SHP77 treated with DMSO at 0.1 percent for 48 hours (cell line): ENCODE measurements around the gene TRIM56.
"Not testable (repeated sequence)": the region's sequence is repeated elsewhere in the genome, so short reads cannot be mapped to it uniquely, and the experiment has no call there.

ENCODE experiments used
- DNase-seq: peaks from one replicate; lab custom pipeline; 2025; lab: John Stamatoyannopoulos, UW

The TRIM56 gene

GRCh38 chr7:101132626-101133600 is 47.6 kb downstream of the TRIM56 start:
- DNase-seq: not testable (repeated sequence)

- no peak for DNase-seq
Measured at GRCh38 chr7:101133621-101134398, 48.5 kb downstream of the TRIM56 start.

DNA sequence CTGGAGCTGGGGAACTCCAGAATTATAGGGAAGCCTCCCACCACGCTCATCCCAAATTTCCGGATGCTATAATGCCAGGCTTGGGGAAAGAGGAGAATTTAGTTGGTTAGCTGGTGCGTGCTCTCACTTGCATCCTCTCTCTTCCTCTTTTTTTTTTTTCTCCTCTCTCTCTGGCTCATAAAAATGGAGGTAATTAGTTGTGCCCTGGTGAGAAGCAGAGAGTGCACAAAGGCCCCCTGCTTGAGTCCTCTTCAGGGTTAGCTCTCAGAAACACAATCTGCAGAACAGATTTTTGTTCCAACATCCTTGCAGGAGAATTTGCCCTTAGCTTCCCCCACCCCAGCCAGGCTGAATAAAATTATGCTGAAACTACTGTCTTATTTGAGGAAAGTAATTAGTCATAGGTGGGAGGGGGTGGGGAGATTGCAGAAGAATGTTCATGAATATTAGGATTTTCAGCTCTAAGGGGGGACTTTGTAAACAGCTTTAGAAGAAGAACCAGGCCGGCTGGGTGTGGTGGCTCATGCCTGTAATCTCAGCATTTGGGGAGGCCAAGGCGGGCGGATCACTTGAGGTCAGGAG is 49.2 kb downstream of the TRIM56 start:
- DNase-seq: no peak

- DNase-seq: no peak
Measured at GRCh38 chr7:101137651-101138212, 52.5 kb downstream of the TRIM56 start.

DNA sequence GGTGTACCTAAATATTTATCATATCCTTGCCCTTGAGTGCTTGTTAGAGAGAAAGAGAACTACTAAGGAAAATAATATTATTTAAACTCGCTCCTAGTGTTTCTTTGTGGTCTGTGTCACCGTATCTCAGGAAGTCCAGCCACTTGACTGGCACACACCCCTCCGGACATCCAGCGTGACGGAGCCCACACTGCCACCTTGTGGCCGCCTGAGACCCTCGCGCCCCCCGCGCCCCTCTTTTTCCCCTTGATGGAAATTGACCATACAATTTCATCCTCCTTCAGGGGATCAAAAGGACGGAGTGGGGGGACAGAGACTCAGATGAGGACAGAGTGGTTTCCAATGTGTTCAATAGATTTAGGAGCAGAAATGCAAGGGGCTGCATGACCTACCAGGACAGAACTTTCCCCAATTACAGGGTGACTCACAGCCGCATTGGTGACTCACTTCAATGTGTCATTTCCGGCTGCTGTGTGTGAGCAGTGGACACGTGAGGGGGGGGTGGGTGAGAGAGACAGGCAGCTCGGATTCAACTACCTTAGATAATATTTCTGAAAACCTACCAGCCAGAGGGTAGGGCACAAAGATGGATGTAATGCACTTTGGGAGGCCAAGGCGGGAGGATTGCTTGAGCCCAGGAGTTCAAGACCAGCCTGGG is 53.1 kb downstream of the TRIM56 start:
- DNase-seq: peak; percentile 80

- DNase-seq: no peak
Measured at GRCh38 chr7:101140339-101140699, 55.0 kb downstream of the TRIM56 start.

GRCh38 chr7:101140746-101141382 is 55.6 kb downstream of the TRIM56 start:
- DNase-seq: no peak
